Measurements from ENCODE around the gene ATP8B3.

The ATP8B3 gene

GRCh38 chr19:1833540-1833939 is 21.5 kb upstream of the ATP8B3 start:
- Histone ChIP-seq H3K27ac (ENCODE audit: low read depth, low read length) (no peak overlapping the region), H3K4ac (ENCODE audit: low read depth, low read length) (no peak overlapping the region), H3K4me2 (ENCODE audit: low read length) (no peak overlapping the region), H3K79me2 (ENCODE audit: control insufficient read depth, insufficient read depth, low read length) (peaks cover 18% of the 10 kb centered on the region), H2BK5ac (ENCODE audit: low read length) (no peak overlapping the region), H3K36me3 (ENCODE audit: control insufficient read depth, insufficient read depth, low read length) (peaks cover 2% of the 10 kb centered on the region), H2BK120ac (ENCODE audit: low read depth, low read length) (no peak overlapping the region), H3K79me1 (ENCODE audit: low read length) (peaks cover 31% of the 10 kb centered on the region), H3K18ac (ENCODE audit: low read length) (no peak overlapping the region), H3K9ac (ENCODE audit: low read length) (no peak overlapping the region), H4K5ac (ENCODE audit: low read length) (no peak overlapping the region), H3K56ac (ENCODE audit: low read length) (no peak overlapping the region), H3K27me3 (ENCODE audit: insufficient read depth, low read length, poor library complexity) (no peaks in the 10 kb centered on the region), H4K8ac (ENCODE audit: low read depth, low read length) (no peak overlapping the region), H3K4me1 (ENCODE audit: control insufficient read depth, low read depth, low read length) (no peaks in the 10 kb centered on the region), H2BK15ac (replicated peaks; ENCODE audit: low read depth) (no peak overlapping the region), H3K4me3 (ENCODE audit: low read length) (no peak overlapping the region), H3K23ac (ENCODE audit: low read length) (no peak overlapping the region), H2AK5ac (ENCODE audit: low read length) (no peak overlapping the region)
- WGBS (ENCODE audit: extremely low coverage, insufficient coverage, low lambda C conversion rate) = no CpG with 5 or more reads among the region's 15 CpGs
- no peak for DNase-seq

- no peaks in the 10 kb centered on the region for H3K27me3 ChIP-seq (ENCODE audit: insufficient read depth, low read length, poor library complexity)
- no peak for DNase-seq
- peaks cover 15% of the 10 kb centered on the region for H3K79me2 ChIP-seq (ENCODE audit: control insufficient read depth, insufficient read depth, low read length)
- no peak overlapping the region for H3K27ac ChIP-seq (ENCODE audit: low read depth, low read length)
- no CpG with 5 or more reads among the region's 26 CpGs for WGBS (ENCODE audit: extremely low coverage, insufficient coverage, low lambda C conversion rate)
- no peak overlapping the region for H3K18ac ChIP-seq (ENCODE audit: low read length)
- no peak overlapping the region for H2BK120ac ChIP-seq (ENCODE audit: low read depth, low read length)
- H2AK5ac ChIP-seq (ENCODE audit: low read length) = no peak overlapping the region
- no peak overlapping the region for H4K5ac ChIP-seq (ENCODE audit: low read length)
- H3K56ac ChIP-seq (ENCODE audit: low read length) = no peak overlapping the region
- H3K79me1 ChIP-seq (ENCODE audit: low read length) = peaks cover 26% of the 10 kb centered on the region
- H2BK15ac ChIP-seq (replicated peaks; ENCODE audit: low read depth) = no peak overlapping the region
- no peak overlapping the region for H3K23ac ChIP-seq (ENCODE audit: low read length)
- H4K8ac ChIP-seq (ENCODE audit: low read depth, low read length) = no peak overlapping the region
- no peak overlapping the region for H3K4me2 ChIP-seq (ENCODE audit: low read length)
- H3K4ac ChIP-seq (ENCODE audit: low read depth, low read length) = no peak overlapping the region
- no peak overlapping the region for H3K9ac ChIP-seq (ENCODE audit: low read length)
- no peak overlapping the region for H3K4me3 ChIP-seq (ENCODE audit: low read length)
- H3K4me1 ChIP-seq (ENCODE audit: control insufficient read depth, low read depth, low read length) = no peaks in the 10 kb centered on the region
- H2BK5ac ChIP-seq (ENCODE audit: low read length) = no peak overlapping the region
- H3K36me3 ChIP-seq (ENCODE audit: control insufficient read depth, insufficient read depth, low read length) = peaks cover 2% of the 10 kb centered on the region
Observed at GRCh38 chr19:1832046-1832663, 20.1 kb upstream of the ATP8B3 start.

- no peak overlapping the region for H3K4ac ChIP-seq (ENCODE audit: low read depth, low read length)
- no peaks in the 10 kb centered on the region for H3K27me3 ChIP-seq (ENCODE audit: insufficient read depth, low read length, poor library complexity)
- peaks cover 9% of the 10 kb centered on the region for H3K79me2 ChIP-seq (ENCODE audit: control insufficient read depth, insufficient read depth, low read length)
- WGBS (ENCODE audit: extremely low coverage, insufficient coverage, low lambda C conversion rate) = no CpG with 5 or more reads among the region's 11 CpGs
- H3K4me3 ChIP-seq (ENCODE audit: low read length) = no peak overlapping the region
- H2BK5ac ChIP-seq (ENCODE audit: low read length) = no peak overlapping the region
- no peak for DNase-seq
- no peak overlapping the region for H2BK15ac ChIP-seq (replicated peaks; ENCODE audit: low read depth)
- no peak overlapping the region for H3K9ac ChIP-seq (ENCODE audit: low read length)
- H3K56ac ChIP-seq (ENCODE audit: low read length) = no peak overlapping the region
- H3K18ac ChIP-seq (ENCODE audit: low read length) = no peak overlapping the region
- H4K8ac ChIP-seq (ENCODE audit: low read depth, low read length) = no peak overlapping the region
- no peaks in the 10 kb centered on the region for H3K4me1 ChIP-seq (ENCODE audit: control insufficient read depth, low read depth, low read length)
- no peak overlapping the region for H2BK120ac ChIP-seq (ENCODE audit: low read depth, low read length)
- H3K79me1 ChIP-seq (ENCODE audit: low read length) = peaks cover 20% of the 10 kb centered on the region
- no peak overlapping the region for H3K23ac ChIP-seq (ENCODE audit: low read length)
- no peak overlapping the region for H3K4me2 ChIP-seq (ENCODE audit: low read length)
- no peak overlapping the region for H4K5ac ChIP-seq (ENCODE audit: low read length)
- H3K36me3 ChIP-seq (ENCODE audit: control insufficient read depth, insufficient read depth, low read length) = peaks cover 2% of the 10 kb centered on the region
- H3K27ac ChIP-seq (ENCODE audit: low read depth, low read length) = no peak overlapping the region
- H2AK5ac ChIP-seq (ENCODE audit: low read length) = no peak overlapping the region
Observed at GRCh38 chr19:1830978-1831377, 18.9 kb upstream of the ATP8B3 start.

- WGBS (ENCODE audit: extremely low coverage, insufficient coverage, low lambda C conversion rate) = no CpG with 5 or more reads among the region's 15 CpGs
- no peaks in the 10 kb centered on the region for H3K27me3 ChIP-seq (ENCODE audit: insufficient read depth, low read length, poor library complexity)
- no peak for DNase-seq
Observed at GRCh38 chr19:1830568-1830967, 18.5 kb upstream of the ATP8B3 start.

GRCh38 chr19:1829958-1830357 is 17.9 kb upstream of the ATP8B3 start:
- Histone ChIP-seq H3K18ac (ENCODE audit: low read length) (no peak overlapping the region), H3K27me3 (ENCODE audit: insufficient read depth, low read length, poor library complexity) (no peaks in the 10 kb centered on the region), H3K56ac (ENCODE audit: low read length) (no peak overlapping the region), H2AK5ac (ENCODE audit: low read length) (no peak overlapping the region), H4K8ac (ENCODE audit: low read depth, low read length) (no peak overlapping the region), H3K27ac (ENCODE audit: low read depth, low read length) (no peak overlapping the region), H4K5ac (ENCODE audit: low read length) (no peak overlapping the region), H3K4me3 (ENCODE audit: low read length) (no peak overlapping the region), H3K4me2 (ENCODE audit: low read length) (no peak overlapping the region), H3K9ac (ENCODE audit: low read length) (no peak overlapping the region), H3K4me1 (ENCODE audit: control insufficient read depth, low read depth, low read length) (no peaks in the 10 kb centered on the region), H3K79me2 (ENCODE audit: control insufficient read depth, insufficient read depth, low read length) (peaks cover 5% of the 10 kb centered on the region), H2BK5ac (ENCODE audit: low read length) (no peak overlapping the region), H3K23ac (ENCODE audit: low read length) (no peak overlapping the region), H3K79me1 (ENCODE audit: low read length) (peaks cover 17% of the 10 kb centered on the region), H3K4ac (ENCODE audit: low read depth, low read length) (no peak overlapping the region), H3K36me3 (ENCODE audit: control insufficient read depth, insufficient read depth, low read length) (peaks cover 2% of the 10 kb centered on the region), H2BK120ac (ENCODE audit: low read depth, low read length) (no peak overlapping the region), H2BK15ac (replicated peaks; ENCODE audit: low read depth) (no peak overlapping the region)
- DNase-seq = no peak
- no CpG with 5 or more reads among the region's 11 CpGs for WGBS (ENCODE audit: extremely low coverage, insufficient coverage, low lambda C conversion rate)

More at GRCh38 chr19:1830568-1830967, 18.5 kb upstream of the ATP8B3 start:
- Histone ChIP-seq H3K4me3 (ENCODE audit: low read length) (no peak overlapping the region), H2BK15ac (replicated peaks; ENCODE audit: low read depth) (no peak overlapping the region), H3K27ac (ENCODE audit: low read depth, low read length) (no peak overlapping the region), H3K18ac (ENCODE audit: low read length) (no peak overlapping the region), H3K4me2 (ENCODE audit: low read length) (no peak overlapping the region), H3K4ac (ENCODE audit: low read depth, low read length) (no peak overlapping the region), H3K79me2 (ENCODE audit: control insufficient read depth, insufficient read depth, low read length) (peaks cover 5% of the 10 kb centered on the region), H3K23ac (ENCODE audit: low read length) (no peak overlapping the region), H3K4me1 (ENCODE audit: control insufficient read depth, low read depth, low read length) (no peaks in the 10 kb centered on the region), H4K5ac (ENCODE audit: low read length) (no peak overlapping the region), H4K8ac (ENCODE audit: low read depth, low read length) (no peak overlapping the region), H3K79me1 (ENCODE audit: low read length) (peaks cover 19% of the 10 kb centered on the region), H2BK5ac (ENCODE audit: low read length) (no peak overlapping the region), H2AK5ac (ENCODE audit: low read length) (no peak overlapping the region), H3K9ac (ENCODE audit: low read length) (no peak overlapping the region), H3K36me3 (ENCODE audit: control insufficient read depth, insufficient read depth, low read length) (peaks cover 2% of the 10 kb centered on the region), H2BK120ac (ENCODE audit: low read depth, low read length) (no peak overlapping the region), H3K56ac (ENCODE audit: low read length) (no peak overlapping the region)
